Measurements from ENCODE around the gene NIPAL1.
"Not testable (repeated sequence)": the region's sequence is repeated elsewhere in the genome, so short reads cannot be mapped to it uniquely, and the experiment has no call there.

DNA sequence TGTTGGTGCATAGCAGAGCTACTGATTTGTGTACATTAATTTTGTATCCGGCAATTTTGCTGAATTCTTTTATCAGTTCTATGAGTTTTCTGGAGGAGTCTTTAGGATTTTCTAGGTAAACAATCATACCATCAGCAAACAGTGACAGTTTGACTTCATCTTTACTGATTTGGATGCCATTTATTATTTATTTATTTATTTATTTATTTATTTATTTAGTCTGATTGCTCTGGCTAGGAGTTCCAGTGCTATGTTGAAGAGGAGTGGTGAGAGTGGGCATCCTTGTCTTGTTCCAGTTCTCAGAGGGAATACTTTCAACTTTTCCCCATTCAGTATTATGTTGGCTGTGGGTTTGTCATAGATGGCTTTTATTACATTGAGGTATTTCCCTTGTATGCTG, 24.1 kb upstream of the NIPAL1 start:
- TF ChIP-seq POLR2AphosphoS5 (IDR thresholded peaks at IDR 0.05; ENCODE audit: low read depth, low read length); POLR2A (IDR thresholded peaks at IDR 0.05; ENCODE audit: low read depth, low read length); PAX5 (IDR thresholded peaks at IDR 0.05; ENCODE audit: insufficient read depth, low read length, severe bottlenecking); TAF1 (IDR thresholded peaks at IDR 0.05; ENCODE audit: low read depth, low read length); POU2F2 (IDR thresholded peaks at IDR 0.05; ENCODE audit: low read depth, low read length); SPI1 (IDR thresholded peaks at IDR 0.05; ENCODE audit: low read depth, low read length): not testable (repeated sequence)

All from GM12891 (cell line).